Osteoblast (primary cell): ENCODE data around the gene TUB. TPM values are rescaled to one million over a fixed set of nuclear protein-coding genes. Genes with fewer than 3 reads are reported as not detected.

Experiments used
- DNase-seq: peaks from one replicate; pipeline ENCODE4 v3.0.0; 2011; ENCODE audit warnings: low spot score, mixed read lengths; ENCODE audit not compliant: insufficient read length; ENCODE audit errors: missing footprints
- H2AFZ ChIP-seq: 2 replicates; pipeline ENCODE4 v1.6.0; 2011; ENCODE audit warnings: mild to moderate bottlenecking, low read length
- H3K27ac ChIP-seq: 2 replicates; pipeline ENCODE4 v1.5.1; 2011; ENCODE audit warnings: mild to moderate bottlenecking, low read depth, low read length, moderate library complexity
- H3K27me3 ChIP-seq: 2 replicates; pipeline ENCODE4 v1.6.0; 2012; ENCODE audit warnings: mild to moderate bottlenecking, control low read depth, inconsistent platforms, low read length, moderate library complexity; ENCODE audit not compliant: insufficient read depth
- H3K36me3 ChIP-seq: 2 replicates; pipeline ENCODE4 v1.5.1; 2011; ENCODE audit warnings: mild to moderate bottlenecking, low read length, control low read depth, moderate library complexity; ENCODE audit not compliant: insufficient read depth
- H3K4me1 ChIP-seq: 2 replicates; pipeline ENCODE4 v1.5.1; 2011; ENCODE audit warnings: mild to moderate bottlenecking, low read length, control low read depth, moderate library complexity; ENCODE audit not compliant: insufficient read depth
- H3K4me2 ChIP-seq: 2 replicates; pipeline ENCODE4 v1.6.0; 2011; ENCODE audit warnings: mild to moderate bottlenecking, low read length; ENCODE audit not compliant: insufficient read depth
- H3K4me3 ChIP-seq: fragments of 200-600 bp; sonication (generic); 3 replicates; pipeline ENCODE4 v1.5.1; 2012; ENCODE audit warnings: mild to moderate bottlenecking, low read length, inconsistent platforms; ENCODE audit not compliant: insufficient read depth
- H3K79me2 ChIP-seq: 2 replicates; pipeline ENCODE4 v1.6.0; 2012; ENCODE audit warnings: mild to moderate bottlenecking, low read length, control low read depth, inconsistent platforms; ENCODE audit not compliant: insufficient read depth
- H3K9me3 ChIP-seq: 2 replicates; pipeline ENCODE4 v1.5.1; 2011; ENCODE audit warnings: low read depth, low read length, control low read depth
- H4K20me1 ChIP-seq: 2 replicates; pipeline ENCODE4 v1.6.0; 2012; ENCODE audit warnings: mild to moderate bottlenecking, low read length, control low read depth; ENCODE audit not compliant: insufficient read depth
- CTCF ChIP-seq: IDR thresholded peaks from 2 replicates; pipeline ENCODE4 v1.5.1; 2011; ENCODE audit warnings: mild to moderate bottlenecking, low read depth, low read length, moderate library complexity; ENCODE audit errors: extremely low read depth
- total RNA-seq: library from RNA; depleted of rRNA; stranded (reverse); fragments of >200 nt; gene quantifications from 2 replicates; pipeline ENCODE4 v1.2.3, GENCODE V29; 2012

TUB gene
- total RNA-seq, 1 donor: 23.5 TPM

GRCh38 chr11:8034604-8035190 is 46.3 kb upstream of the TUB start:
- H3K4me1 ChIP-seq: peaks cover 19% of the 10 kb centered on the region
- no peak for DNase-seq
- H3K79me2 ChIP-seq: no peaks in the 10 kb centered on the region
- no peak overlapping the region for H2AFZ ChIP-seq
- no peak for TF ChIP-seq CTCF
- H3K36me3 ChIP-seq: no peaks in the 10 kb centered on the region
- H3K27ac ChIP-seq: no peak overlapping the region
- no peaks in the 10 kb centered on the region for H3K27me3 ChIP-seq
- no peaks in the 10 kb centered on the region for H3K9me3 ChIP-seq
- peaks cover 26% of the 10 kb centered on the region for H4K20me1 ChIP-seq
- H3K4me2 ChIP-seq: no peak overlapping the region
- H3K4me3 ChIP-seq: no peak overlapping the region

GRCh38 chr11:8035200-8035855 is 45.7 kb upstream of the TUB start:
- Histone ChIP-seq H3K27me3 (no peaks in the 10 kb centered on the region), H3K79me2 (no peaks in the 10 kb centered on the region), H4K20me1 (peaks cover 26% of the 10 kb centered on the region), H3K27ac (no peak overlapping the region), H3K4me1 (peaks cover 13% of the 10 kb centered on the region), H3K4me2 (no peak overlapping the region), H3K36me3 (no peaks in the 10 kb centered on the region), H2AFZ (no peak overlapping the region), H3K9me3 (no peaks in the 10 kb centered on the region), H3K4me3 (no peak overlapping the region)
- TF ChIP-seq CTCF: no peak
- DNase-seq: no peak

- H3K27ac ChIP-seq: no peak overlapping the region
- no peak for TF ChIP-seq CTCF
- peaks cover 14% of the 10 kb centered on the region for H3K4me1 ChIP-seq
- no peak for DNase-seq
- no peak overlapping the region for H3K4me3 ChIP-seq
- no peaks in the 10 kb centered on the region for H3K27me3 ChIP-seq
- no peak overlapping the region for H3K4me2 ChIP-seq
- no peaks in the 10 kb centered on the region for H3K9me3 ChIP-seq
- no peak overlapping the region for H2AFZ ChIP-seq
- peaks cover 26% of the 10 kb centered on the region for H4K20me1 ChIP-seq
- H3K36me3 ChIP-seq: no peaks in the 10 kb centered on the region
- H3K79me2 ChIP-seq: no peaks in the 10 kb centered on the region
These were observed 44.8 kb upstream of the TUB start for GRCh38 chr11:8036002-8036802.

DNA sequence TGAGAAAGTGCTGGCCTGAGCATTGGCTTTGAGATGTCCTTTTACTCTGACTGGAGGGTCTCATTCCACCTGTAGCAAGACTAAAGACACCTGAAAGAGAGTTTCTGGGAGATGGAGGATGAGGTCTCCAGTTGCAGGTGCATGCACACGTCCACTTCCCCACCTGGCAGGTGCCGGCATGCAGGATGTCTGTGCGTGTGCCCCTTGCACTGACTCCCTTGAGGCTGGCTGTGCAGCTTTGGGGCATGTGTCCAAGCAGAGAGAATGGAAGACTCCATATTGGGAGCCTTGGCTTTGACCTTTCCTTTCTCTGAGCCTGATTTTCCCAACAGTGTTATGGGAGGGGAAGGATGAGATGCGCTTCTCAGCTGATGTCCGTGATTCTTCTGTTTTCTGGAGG is 44.0 kb upstream of the TUB start:
- Histone ChIP-seq H3K9me3 (no peaks in the 10 kb centered on the region), H3K36me3 (no peaks in the 10 kb centered on the region), H3K27me3 (no peaks in the 10 kb centered on the region), H3K27ac (no peak overlapping the region), H2AFZ (no peak overlapping the region), H4K20me1 (peaks cover 26% of the 10 kb centered on the region), H3K4me3 (no peak overlapping the region), H3K4me2 (no peak overlapping the region), H3K79me2 (no peaks in the 10 kb centered on the region), H3K4me1 (peaks cover 14% of the 10 kb centered on the region)
- TF ChIP-seq CTCF: no peak
- no peak for DNase-seq
